ENCODE measurements around the gene PCDHGA11.
"Not testable (repeated sequence)": the region's sequence is repeated elsewhere in the genome, so short reads cannot be mapped to it uniquely, and the experiment has no call there.

PCDHGA11 gene

GRCh38 chr5:141399555-141400258, 21.1 kb upstream of the PCDHGA11 start:
- DNase-seq: no peak

GRCh38 chr5:141402553-141403243, 18.2 kb upstream of the PCDHGA11 start, which contains the start of gene PCDHGA9:
Gene PCDHGA9, plus strand, starts transcription at chr5:141402778. Its CDS starts 175 bp downstream, at chr5:141402953.
- DNase-seq: no peak

GRCh38 chr5:141403387-141403786, 17.5 kb upstream of the PCDHGA11 start:
- no peak for DNase-seq

- DNase-seq: not testable (repeated sequence)
Observed at GRCh38 chr5:141407790-141408505, 12.9 kb upstream of the PCDHGA11 start, which contains the start of gene PCDHGB6. Gene PCDHGB6, plus strand, starts transcription at chr5:141408021. Its CDS starts 182 bp downstream, at chr5:141408203.

- no peak for DNase-seq
Observed at GRCh38 chr5:141409598-141410306, 11.1 kb upstream of the PCDHGA11 start.

- DNase-seq: no peak
Observed at GRCh38 chr5:141411575-141411974, 9.3 kb upstream of the PCDHGA11 start.

- peak; percentile 45 for DNase-seq
Observed at GRCh38 chr5:141412854-141413539, 7.9 kb upstream of the PCDHGA11 start, which contains the start of gene PCDHGA10. Gene PCDHGA10, plus strand, starts transcription at chr5:141412987. Its CDS starts 189 bp downstream, at chr5:141413176.

GRCh38 chr5:141413540-141414069, 7.2 kb upstream of the PCDHGA11 start:
- no peak for DNase-seq

- not testable (repeated sequence) for DNase-seq
Observed at GRCh38 chr5:141414548-141415274, 6.1 kb upstream of the PCDHGA11 start.

GRCh38 chr5:141415275-141415618, 5.6 kb upstream of the PCDHGA11 start:
- DNase-seq: not testable (repeated sequence)

- not testable (repeated sequence) for DNase-seq
Observed at GRCh38 chr5:141417494-141418172, 3.2 kb upstream of the PCDHGA11 start, which contains the start of gene PCDHGB7. Gene PCDHGB7, plus strand, starts transcription at chr5:141417677. Its CDS starts 183 bp downstream, at chr5:141417860.

- DNase-seq: no peak
Observed at GRCh38 chr5:141419074-141419880, 1.6 kb upstream of the PCDHGA11 start.

- no peak for DNase-seq
Observed at GRCh38 chr5:141421489-141421855, 621 bp downstream of the PCDHGA11 start.

GRCh38 chr5:141422742-141423291, 2.0 kb downstream of the PCDHGA11 start:
- DNase-seq: no peak

- DNase-seq: no peak
Observed at GRCh38 chr5:141427783-141428426, 7.1 kb downstream of the PCDHGA11 start.

- no peak for DNase-seq
Observed at GRCh38 chr5:141430332-141431113, 9.7 kb downstream of the PCDHGA11 start, which contains the start of gene PCDHGA12. Gene PCDHGA12, plus strand, starts transcription at chr5:141430507. Its CDS starts 253 bp downstream, at chr5:141430760.

- no peak for DNase-seq
Observed at GRCh38 chr5:141431286-141431685, 10.4 kb downstream of the PCDHGA11 start.

GRCh38 chr5:141432308-141432707, 11.5 kb downstream of the PCDHGA11 start:
- not testable (repeated sequence) for DNase-seq
